WTC11 (cell line): ENCODE data around the gene RPL10A.

Experiments
- CREB1 ChIP-seq: sonication (generic); formaldehyde crosslinking; IDR thresholded peaks from 2 replicates; pipeline ENCODE4 v1.8.0; 2023; ENCODE audit warnings: mild to moderate bottlenecking, missing genetic modification reagents
- CTCF ChIP-seq: fragments of 200-600 bp; IDR thresholded peaks from 2 replicates; pipeline ENCODE4 v1.8.0; 2022; ENCODE audit warnings: antibody characterized with exemption
- ETV6 ChIP-seq: sonication (generic); formaldehyde crosslinking; IDR thresholded peaks from 2 replicates; pipeline ENCODE4 v1.8.1; 2022; ENCODE audit warnings: mild to moderate bottlenecking, missing genetic modification reagents
- FOXP1 ChIP-seq: sonication (generic); formaldehyde crosslinking; IDR thresholded peaks from 2 replicates; pipeline ENCODE4 v1.8.0; 2022; ENCODE audit warnings: missing genetic modification reagents, mild to moderate bottlenecking, moderate library complexity, borderline replicate concordance
- GTF2I ChIP-seq: fragments of 250-450 bp; sonication (Bioruptor Pico); conservative IDR thresholded peaks from 2 replicates; pipeline ENCODE4 v1.4.0; 2021; ENCODE audit warnings: mild to moderate bottlenecking
- MAX ChIP-seq: sonication (generic); formaldehyde crosslinking; IDR thresholded peaks from 2 replicates; pipeline ENCODE4 v1.8.0; 2022; ENCODE audit warnings: mild to moderate bottlenecking, missing genetic modification reagents
- MYBL2 ChIP-seq: sonication (generic); formaldehyde crosslinking; IDR thresholded peaks from 2 replicates; pipeline ENCODE4 v1.8.1; 2023; ENCODE audit warnings: mild to moderate bottlenecking, moderate library complexity, missing genetic modification reagents
- SP1 ChIP-seq: sonication (generic); formaldehyde crosslinking; conservative IDR thresholded peaks from 2 replicates; pipeline ENCODE4 v1.8.1; 2022; ENCODE audit warnings: missing genetic modification reagents
- USF2 ChIP-seq: sonication (generic); formaldehyde crosslinking; IDR thresholded peaks from 2 replicates; pipeline ENCODE4 v1.8.1; 2023; ENCODE audit warnings: mild to moderate bottlenecking, missing genetic modification reagents, moderate library complexity
- ZNF263 ChIP-seq: sonication (generic); formaldehyde crosslinking; IDR thresholded peaks from 2 replicates; pipeline ENCODE4 v1.8.1; 2022; ENCODE audit warnings: low read depth, mild to moderate bottlenecking, moderate library complexity, missing genetic modification reagents
- ZNF512 ChIP-seq: sonication (generic); formaldehyde crosslinking; IDR thresholded peaks from 2 replicates; pipeline ENCODE4 v1.8.1; 2022; ENCODE audit warnings: missing genetic modification reagents, borderline replicate concordance
- ZNF671 ChIP-seq: fragments of 250-450 bp; sonication (Bioruptor Pico); IDR thresholded peaks from 2 replicates; pipeline ENCODE4 v1.8.0; 2021; ENCODE audit warnings: mild to moderate bottlenecking
- TF ChIP-seq, protein P1 (sequence below): sonication (generic); formaldehyde crosslinking; IDR thresholded peaks from 2 replicates; pipeline ENCODE4 v1.8.1; 2023; ENCODE audit warnings: mild to moderate bottlenecking, missing genetic modification reagents
- TF ChIP-seq, protein P2 (sequence below): sonication (generic); formaldehyde crosslinking; IDR thresholded peaks from 2 replicates; pipeline ENCODE4 v1.8.1; 2023; ENCODE audit warnings: mild to moderate bottlenecking, missing genetic modification reagents, moderate library complexity

DNA sequence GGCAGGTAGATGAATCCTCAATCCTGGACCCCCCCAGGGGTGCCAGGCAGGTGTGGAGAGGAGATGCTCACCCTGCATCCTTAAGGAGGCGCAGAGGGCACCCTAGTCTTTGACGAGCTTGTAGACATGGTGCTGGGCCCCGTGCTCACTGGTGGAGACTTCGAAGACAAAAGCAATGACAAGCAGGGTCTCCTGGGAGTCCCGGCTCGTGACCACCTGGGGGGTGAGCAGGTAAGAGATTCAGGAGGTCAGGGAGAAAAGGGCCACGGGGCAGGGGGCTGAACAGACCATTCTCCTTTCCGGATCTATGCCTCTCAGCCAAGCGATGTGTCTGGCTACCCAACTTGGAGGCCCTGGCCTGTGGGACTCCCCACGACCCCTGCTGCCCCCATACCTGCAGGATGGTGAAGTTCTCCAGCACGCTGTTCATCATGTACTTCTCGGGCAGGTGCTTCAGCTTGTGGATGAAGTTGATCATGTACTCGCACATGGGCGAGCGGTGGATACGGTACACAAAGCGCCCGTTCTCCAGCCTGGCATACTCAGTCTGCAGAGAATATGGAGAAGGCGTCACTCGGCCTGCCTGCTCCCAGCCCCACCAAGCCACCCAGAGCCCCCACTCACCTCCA, 6.9 kb downstream of the RPL10A start:
- TF ChIP-seq MAX (CRISPR knock-in tag): no peak
- TF ChIP-seq SP1 (CRISPR knock-in tag): no peak
- TF ChIP-seq ZNF512: no peak
- no peak for TF ChIP-seq MYBL2
- no peak for TF ChIP-seq FOXP1 (CRISPR knock-in tag)
- TF ChIP-seq USF2: no peak
- TF ChIP-seq, protein P1, sequence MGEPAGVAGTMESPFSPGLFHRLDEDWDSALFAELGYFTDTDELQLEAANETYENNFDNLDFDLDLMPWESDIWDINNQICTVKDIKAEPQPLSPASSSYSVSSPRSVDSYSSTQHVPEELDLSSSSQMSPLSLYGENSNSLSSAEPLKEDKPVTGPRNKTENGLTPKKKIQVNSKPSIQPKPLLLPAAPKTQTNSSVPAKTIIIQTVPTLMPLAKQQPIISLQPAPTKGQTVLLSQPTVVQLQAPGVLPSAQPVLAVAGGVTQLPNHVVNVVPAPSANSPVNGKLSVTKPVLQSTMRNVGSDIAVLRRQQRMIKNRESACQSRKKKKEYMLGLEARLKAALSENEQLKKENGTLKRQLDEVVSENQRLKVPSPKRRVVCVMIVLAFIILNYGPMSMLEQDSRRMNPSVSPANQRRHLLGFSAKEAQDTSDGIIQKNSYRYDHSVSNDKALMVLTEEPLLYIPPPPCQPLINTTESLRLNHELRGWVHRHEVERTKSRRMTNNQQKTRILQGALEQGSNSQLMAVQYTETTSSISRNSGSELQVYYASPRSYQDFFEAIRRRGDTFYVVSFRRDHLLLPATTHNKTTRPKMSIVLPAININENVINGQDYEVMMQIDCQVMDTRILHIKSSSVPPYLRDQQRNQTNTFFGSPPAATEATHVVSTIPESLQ (CRISPR knock-in tag): no peak
- TF ChIP-seq CTCF: no peak
- TF ChIP-seq ZNF671: no peak
- no peak for TF ChIP-seq CREB1 (CRISPR knock-in tag)
- no peak for TF ChIP-seq ZNF263
- TF ChIP-seq, protein P2, sequence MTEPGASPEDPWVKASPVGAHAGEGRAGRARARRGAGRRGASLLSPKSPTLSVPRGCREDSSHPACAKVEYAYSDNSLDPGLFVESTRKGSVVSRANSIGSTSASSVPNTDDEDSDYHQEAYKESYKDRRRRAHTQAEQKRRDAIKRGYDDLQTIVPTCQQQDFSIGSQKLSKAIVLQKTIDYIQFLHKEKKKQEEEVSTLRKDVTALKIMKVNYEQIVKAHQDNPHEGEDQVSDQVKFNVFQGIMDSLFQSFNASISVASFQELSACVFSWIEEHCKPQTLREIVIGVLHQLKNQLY (CRISPR knock-in tag): no peak
- no peak for TF ChIP-seq GTF2I (CRISPR knock-in tag)
- no peak for TF ChIP-seq ETV6 (CRISPR knock-in tag)
